UCSD-AML1 (cell line): ENCODE measurements around the gene STAC2.

Source experiments
- DNase-seq: peaks from one replicate; lab custom pipeline; 2025; ENCODE audit not compliant: unreplicated experiment; lab: John Stamatoyannopoulos, UW

Gene STAC2

DNA sequence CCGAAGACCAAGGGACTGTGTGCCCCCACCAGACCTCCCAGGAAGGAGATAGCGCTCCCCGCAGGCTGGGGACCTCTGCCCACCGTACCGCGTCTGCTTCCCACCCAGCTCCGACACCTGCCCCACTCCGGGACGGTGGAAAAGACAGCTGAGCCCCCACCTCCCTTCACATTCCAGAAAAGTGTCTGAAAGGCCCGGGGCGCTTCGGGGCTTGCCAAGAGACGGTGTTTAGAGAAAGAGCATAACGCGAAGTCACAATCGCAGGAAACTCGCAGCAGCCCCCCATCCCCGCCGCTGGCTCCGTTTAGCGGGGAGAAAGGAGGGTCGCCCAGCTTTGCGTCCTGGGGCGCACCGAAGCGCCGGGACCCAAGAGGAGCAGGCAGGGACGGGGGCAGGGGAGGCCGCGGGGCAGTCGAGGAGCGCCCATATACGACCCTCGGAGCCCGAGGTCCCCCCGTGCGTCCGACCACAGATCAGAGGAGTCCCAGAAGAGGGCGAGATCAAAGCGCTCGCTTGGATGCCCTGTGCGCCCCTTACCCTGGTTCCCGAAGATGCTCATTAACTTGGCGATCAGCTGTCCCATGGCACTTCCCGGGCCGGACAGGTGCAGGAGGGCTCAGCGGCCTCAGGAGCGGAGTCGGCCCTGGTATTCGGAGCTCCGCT is 60.4 kb downstream of the STAC2 start:
- DNase-seq: no peak

DNA sequence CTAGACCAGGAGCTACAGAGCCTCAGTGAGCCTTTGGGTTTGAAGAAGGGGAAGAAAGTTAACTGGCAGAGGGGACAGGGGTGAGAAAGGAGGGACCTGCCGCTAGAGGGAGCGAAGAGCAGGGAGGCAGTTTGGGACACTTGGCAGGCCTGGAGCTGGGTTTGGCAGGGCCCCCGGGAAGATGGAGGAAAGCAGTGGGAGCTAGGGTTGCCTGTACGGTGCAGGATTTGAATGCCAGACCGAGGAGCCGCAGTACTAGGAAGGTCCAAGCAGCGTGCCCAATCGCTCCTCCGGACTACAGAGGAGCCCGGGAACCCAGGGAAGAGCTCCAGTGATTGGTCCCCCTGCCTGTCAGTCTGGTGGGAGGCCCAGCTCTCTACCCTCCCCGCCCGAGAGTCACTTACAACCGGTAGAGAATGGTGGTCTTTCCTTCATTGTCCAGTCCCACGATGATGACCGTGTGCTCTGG is 61.0 kb downstream of the STAC2 start:
- peak; percentile 73 for DNase-seq

DNA sequence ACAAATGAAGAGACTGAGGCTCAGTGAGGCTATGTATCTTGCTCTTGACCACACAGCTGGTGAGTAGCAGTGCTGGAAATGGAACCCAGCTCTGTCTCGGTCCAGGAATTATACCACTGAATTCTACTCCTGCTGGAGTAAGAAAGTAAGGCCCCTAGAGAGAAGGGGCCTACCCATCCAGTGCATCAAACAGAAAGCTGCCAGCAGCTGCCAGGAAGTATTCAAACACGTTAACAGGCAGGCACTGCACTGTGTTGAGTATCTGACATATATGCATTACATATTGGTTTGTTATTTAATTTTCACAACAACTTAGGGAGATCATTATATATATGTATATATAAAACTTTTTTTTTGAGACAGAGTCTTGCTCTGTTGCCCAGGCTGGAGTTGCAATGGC is 63.8 kb downstream of the STAC2 start:
- DNase-seq: no peak
